ENCODE results near the gene TRIO.

Gene TRIO

DNA sequence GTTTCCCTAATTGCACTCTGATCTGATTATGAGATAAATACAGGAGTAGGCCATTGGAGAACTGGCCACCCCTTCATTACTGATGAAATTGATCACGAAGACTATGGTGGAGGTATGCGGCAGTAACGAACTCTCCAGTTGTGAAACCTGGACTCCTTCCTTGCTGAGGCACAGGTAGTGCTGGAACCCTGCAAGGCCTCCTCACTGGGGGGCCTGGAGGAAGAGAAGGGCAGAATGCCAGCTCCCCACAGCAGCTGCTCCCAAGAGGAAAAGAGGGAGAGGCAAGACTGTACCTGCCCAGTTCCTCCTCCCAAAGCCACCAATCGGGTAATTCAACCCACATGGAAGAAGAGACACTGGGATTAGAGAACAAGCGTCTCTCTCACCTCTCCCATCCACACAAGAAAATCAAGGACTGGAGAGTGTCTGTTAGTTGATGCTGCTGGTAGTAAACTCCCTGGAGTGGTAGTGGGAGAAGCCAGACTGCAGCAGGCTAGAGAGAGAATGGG lies 19.1 kb upstream of the TRIO start:
- peak; percentile 33 for DNase-seq

DNA sequence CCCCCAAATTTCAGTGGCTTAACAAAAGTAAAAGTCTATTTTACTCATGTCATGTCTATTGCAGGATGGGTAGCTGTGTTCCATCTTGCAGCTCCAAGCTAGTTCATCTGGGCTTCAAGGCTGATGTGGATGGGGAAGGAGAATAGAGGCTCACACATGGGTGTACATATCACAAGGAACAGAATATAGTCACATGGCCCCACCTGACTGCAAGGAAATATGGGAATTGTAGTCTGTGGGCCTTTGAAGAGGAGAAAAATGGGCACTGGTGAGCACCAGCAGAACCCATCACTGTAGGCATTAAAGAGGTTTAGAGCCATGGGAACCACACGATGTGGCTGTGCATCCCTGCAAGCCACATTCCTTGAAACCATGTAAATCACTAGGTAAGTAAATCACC lies 17.9 kb upstream of the TRIO start:
- no peak for DNase-seq

DNA sequence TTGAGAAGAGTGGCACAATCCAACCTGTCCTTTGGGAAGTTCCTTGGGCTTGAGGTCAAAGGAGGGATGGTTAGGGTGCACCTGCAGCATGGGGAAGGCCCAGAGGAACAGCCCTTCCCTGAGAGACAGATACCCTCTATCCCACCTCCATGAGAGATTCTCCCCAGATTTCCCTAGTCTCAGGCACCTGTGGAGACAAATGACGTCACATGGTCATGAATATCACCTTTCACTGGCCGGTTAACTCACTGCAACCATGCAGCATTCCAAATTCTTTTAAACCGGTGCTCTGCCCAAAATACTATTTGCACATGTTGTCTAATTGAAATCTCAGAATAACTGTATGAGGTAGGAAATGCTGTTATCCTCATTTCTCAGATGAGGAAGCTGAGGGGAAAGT lies 15.6 kb upstream of the TRIO start:
- DNase-seq: no peak

DNA sequence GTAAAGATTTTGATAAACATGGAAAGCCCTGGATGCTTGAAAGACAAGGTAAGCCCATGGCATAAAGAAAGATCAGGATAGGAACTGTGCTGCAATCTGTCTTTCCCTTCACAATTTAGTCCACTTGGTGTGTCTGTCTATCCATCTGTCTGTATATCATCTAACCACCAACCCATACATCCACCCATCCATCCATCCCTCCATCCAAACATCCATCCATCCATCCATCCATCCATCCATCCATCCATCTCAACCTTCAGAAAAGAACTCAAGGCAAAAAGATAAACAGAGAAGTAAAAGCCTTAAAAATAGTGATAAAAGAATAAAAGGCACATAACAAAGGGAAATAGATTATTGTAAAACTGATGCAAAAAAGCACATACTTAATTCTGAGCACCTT lies 15.1 kb upstream of the TRIO start:
- DNase-seq: no peak

DNA sequence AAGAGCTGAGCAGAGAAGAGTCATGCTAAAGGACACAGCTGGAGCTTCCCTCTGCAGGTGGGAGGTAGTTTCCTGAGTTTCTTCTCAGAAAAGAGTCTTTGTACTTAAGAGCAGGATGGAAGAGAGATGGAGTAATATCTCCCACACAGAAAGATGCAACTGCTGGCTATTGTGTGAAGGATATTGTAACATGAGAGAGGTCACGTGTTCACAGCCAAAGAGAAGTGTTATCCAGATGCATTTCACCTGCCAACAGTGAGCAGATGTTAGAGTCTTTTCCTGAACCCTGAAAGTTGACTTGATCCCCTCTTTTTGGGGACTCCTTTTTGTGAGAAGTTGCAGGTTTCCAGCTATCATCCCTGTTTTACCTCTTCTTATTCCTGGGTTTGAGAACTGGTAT lies 14.0 kb upstream of the TRIO start:
- DNase-seq: no peak

DNA sequence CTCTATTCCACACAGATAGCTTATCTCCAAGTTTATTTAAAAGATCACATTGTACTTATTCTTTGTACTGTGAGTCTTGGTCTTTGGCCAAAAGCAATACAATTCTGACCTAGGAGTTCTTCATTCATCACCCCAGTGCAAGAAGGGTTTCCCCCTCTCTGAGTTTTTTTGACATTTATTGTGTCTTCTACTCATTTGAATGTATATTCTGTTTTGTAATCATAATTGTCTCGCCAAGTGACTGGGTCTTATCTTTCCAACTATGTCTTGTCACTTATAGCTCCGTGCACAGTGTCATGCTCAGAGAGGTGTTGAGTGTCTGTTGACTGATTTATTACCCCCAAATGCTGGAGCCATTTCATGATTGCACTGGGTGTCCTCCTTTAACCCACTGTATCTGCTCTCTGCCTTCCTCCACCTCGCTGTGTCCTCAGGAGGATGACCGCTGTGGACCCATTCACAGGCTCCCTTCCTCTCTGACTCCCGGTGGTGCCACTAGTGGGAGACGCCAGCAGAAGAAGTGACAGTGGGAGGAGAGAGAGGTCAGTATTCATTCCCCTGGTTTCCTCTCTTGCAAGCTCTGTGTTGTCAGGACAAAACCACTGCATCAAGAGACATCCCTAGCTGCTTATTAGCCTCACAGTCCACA lies 11.2 kb upstream of the TRIO start:
- DNase-seq: no peak

DNA sequence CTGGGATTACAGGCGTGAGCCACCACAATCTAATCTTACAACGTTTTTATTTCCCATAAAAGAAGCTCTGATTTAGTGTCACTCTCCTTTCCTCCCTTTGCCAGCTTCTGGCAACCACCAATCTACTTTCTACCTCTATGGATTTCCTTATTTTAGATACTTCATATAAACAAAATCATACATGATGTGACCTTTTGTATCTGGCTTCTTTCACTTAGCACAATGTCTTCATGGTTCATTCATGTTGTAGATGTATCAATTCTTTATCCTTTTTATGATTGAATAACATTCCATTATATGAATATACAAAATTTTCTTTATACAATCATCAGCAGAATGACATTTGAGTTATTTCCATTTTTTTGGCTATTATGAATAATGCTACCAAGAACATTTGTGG lies 9.7 kb upstream of the TRIO start:
- DNase-seq: no peak

DNA sequence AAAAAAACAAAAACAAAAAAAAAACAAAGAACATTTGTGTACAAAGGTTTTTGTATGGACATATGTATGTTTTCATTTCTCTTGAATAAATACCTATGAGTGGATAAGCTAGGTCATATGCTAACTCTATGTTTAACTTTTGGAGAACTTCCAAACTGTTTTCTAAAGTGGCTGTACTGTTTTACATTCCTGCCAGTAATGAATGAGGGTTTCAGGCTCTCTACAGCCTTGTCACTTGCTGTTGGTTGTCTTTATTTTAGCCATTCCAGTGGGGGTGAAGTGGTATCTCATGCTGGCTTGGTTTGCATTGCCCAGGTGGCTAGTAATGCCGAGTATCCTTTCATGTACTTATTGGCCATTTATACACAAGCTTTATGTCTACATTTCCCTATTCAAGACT lies 9.1 kb upstream of the TRIO start:
- DNase-seq: no peak

DNA sequence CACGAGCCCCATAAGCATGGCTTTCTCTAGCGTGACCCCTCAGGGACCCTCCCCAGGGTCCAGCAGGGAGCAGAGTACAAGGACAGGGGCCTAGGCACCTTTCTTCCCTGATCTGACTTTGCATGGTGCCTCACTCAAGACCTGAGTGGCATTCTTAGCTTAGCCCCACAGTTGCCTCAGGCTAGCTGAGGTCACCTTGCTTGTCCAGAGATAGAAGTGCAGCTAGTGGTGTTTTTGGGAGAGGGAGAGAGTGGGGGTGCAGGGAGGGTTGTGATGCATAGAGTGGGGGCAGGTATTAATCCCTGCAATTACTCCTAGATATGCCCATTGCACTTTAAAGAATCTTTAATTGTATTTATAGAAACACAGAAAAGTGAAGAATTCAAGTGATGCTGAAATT lies 8.4 kb upstream of the TRIO start:
- DNase-seq: no peak

DNA sequence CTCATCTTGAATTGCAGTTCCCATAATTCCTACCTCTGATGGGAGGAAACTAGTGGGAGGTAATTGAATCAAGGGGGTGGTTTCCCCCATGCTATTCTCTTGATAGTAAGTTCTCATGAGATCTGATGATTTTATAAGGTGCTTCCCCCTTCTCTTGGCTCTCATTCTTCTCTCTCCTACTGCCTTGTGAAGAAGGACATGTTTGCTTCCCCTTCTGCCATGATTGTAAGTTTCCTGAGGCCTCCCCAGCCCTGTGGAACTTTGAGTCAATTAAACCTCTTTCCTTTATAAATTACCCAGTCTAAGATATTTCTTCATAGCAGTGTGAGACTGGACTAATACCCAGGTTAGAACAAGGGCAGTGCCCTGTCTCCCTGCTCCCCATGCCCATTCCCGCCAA lies 7.5 kb upstream of the TRIO start:
- DNase-seq: no peak

DNA sequence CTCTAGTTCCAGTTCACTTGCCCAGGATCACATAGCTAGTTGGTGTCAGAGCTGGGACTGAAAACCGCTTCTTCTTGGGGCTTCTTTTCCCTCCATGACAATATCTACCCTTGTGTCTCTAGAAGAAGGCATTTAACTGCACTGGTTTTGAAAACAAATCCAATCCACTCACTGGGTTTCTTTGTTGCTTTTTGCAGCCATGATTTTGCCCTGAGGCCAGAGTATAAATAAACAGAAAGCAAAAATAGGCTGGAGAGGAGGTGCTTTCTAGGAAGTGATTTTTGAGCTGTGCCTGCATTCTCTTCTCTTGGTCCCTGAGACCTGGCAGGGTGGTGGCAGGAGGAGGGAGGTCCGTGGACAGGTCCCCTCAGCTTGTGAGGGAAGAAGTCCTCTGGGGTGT lies 6.9 kb upstream of the TRIO start:
- no peak for DNase-seq

DNA sequence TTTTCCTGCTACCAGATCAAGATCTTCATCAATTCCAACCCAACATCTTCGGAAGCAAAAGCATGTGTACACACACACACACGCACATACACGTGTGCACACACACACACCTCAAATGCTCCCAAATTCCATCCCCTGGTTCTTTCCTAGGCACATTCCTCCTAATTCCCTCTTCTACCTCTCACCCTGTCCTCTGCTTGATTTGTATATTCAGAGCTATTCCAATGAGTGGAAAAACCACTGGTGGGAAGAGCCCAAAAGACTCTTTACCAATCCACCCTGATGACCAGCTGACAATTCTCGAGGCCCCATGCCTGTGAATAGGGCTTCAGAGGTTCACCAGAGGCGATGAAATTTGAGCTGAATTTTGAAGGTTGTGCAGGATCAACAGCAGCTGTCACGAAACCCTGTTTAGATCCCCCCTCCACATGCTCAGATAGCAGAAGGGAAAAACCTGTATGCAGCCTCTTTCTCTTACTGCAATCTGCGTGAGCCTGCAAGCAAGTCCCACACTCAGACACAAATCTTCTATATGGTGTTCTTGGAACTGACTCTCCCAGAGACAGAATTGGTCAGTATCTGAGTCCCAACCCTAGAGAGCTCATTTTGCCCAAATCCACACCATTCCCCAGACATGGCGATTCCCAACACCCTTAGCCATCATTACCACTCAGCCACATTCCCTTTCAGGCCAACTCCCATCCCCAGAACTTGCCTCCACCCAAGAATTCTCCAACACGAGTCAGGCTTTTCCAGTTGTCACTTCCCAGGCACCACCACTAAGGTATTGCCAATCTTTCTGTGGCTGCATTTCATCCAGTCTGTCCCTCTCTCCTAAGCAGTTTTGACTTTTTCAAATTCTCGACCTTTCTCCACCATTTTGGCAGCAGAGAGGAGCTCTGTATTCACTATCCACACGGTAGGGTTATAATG lies 4.3 kb upstream of the TRIO start:
- peak; percentile 20 for DNase-seq

DNA sequence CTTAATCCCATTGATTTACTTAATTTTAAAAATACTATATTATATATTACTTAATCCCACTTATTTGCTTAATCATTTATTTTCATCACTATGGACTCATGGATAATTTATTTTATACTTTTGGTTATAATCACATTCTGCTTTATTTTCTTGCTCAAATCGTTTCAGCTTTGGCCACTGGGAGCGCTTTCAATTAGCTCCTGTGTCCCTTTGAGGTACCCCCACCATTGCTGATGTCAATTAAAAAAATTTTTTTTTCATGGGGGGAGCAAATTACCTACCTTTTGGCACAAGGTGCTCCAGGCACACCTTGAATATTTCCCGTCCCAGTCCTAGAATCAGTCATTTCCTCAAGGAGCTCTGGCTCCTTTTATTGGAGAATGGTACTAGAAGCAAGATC lies 1.4 kb upstream of the TRIO start:
- no peak for DNase-seq

DNA sequence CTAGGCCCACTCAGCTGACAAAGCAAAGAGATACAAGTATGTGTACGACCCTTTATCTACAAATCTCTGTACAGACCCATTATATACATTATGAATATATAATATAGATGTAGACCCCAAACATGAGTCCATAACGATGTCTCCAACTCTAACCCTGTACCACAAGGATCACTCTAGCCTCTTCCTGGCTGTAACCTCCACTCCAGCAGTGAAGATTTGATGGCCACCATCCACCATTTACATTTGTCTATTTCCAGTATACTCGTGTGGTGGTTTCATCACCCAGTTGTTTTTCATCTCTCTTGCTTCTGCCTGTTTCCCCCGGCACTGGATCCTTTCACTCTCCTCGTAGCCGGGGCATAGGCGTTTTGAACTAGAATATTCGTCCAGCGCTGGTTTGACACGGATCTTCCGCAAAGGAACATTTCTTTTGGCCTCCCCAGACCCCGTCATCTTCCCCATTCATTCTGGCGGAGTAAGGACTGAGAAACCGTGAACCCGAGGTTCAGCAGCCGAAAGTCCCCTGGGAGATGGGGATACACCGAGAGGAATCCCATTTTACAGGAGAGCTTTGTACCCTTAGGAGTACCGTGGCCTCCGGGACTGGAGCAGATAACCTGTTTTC lies 828 bp upstream of the TRIO start:
- peak; percentile 19 for DNase-seq

DNA sequence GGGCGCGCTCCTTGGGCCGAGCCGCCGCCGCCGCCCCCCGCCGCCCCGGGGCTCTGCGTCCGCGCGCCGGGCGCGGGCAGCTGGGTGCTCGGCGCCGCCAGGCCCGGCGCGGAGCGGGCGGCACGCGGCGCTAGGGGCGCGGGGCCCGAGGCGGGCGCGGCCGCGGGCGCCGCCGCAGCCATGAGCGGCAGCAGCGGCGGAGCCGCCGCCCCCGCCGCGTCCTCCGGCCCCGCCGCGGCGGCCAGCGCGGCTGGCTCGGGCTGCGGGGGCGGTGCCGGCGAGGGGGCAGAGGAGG lies 351 bp downstream of the TRIO start:
- no peak for DNase-seq

DNA sequence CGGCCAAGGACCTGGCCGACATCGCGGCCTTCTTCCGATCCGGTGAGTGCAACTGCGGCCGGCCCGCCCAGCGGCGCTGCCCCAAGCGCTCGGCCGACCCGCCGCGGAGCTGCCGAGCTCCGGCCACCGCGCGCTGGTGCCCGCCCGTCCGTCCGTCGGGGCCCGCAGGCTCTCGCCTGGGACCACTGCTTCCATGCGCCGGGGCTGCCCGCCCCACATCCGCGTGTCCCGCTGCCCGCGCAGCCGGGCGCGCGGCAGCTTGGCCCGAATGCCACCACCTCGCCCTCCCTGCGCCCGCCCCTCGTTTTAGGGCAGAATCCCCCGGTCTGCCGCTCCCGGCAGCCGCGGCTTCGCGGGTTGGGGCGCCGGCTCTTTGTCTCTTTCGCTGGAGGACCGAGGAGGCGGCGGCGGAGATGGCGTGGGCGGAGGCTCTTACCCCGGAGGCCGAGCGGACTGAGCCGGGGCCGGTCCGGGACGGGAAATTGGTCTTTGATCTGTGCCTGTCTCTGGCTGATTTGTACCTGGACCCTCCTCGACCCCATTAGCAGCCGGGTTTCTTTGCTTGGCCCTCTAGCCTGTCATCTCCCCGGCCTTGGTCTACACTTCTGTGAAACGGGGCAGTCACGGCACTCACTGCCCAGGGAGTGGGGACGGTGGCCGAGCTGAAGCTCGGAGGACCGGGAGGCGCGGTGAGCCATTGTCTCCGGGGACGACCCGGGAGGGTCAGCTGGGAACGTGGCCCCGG lies 871 bp downstream of the TRIO start:
- peak; percentile 50 for DNase-seq

DNA sequence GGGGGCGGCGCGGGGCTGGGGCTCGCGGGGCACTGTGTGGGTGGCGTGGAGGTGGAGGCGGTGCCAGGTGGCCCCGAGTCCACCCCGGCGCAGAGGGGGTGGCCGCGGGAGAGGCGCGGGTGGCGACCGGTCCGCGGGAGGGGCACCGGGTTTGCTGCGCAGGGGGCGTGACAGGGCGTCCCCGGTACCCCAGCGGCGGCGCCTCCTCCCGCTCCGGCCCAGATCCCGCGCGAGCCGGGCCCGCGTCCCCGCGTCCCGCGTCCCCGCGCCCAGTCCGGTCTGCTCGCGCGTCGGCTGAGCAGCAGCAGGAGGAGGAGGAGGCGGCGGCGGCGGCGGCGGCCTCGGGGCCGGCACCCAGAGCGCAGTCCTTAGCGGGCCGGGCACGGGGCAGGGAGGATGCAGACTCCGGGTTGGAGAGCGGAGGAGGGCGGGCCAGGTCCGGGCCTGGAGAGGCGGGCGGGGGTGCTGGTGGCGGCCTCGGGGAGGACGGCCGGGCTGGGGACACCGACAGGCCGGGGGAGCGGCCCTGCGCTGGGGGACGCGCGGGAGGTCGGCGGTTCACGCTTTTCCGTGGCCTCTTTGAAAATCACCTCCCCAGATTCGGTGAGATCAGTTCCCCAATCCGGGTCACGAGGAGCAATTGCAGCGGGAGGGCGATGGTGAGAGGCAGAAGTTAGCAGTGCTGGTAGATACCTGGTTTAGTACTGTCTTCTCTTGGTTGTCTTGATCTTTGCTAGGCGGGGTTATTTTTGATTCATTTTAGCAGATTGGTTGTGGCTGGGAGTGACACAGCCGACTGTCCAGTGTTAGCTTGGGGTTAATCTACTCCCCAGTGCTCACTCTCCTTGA lies 1.7 kb downstream of the TRIO start:
- DNase-seq: peak; percentile 50

DNA sequence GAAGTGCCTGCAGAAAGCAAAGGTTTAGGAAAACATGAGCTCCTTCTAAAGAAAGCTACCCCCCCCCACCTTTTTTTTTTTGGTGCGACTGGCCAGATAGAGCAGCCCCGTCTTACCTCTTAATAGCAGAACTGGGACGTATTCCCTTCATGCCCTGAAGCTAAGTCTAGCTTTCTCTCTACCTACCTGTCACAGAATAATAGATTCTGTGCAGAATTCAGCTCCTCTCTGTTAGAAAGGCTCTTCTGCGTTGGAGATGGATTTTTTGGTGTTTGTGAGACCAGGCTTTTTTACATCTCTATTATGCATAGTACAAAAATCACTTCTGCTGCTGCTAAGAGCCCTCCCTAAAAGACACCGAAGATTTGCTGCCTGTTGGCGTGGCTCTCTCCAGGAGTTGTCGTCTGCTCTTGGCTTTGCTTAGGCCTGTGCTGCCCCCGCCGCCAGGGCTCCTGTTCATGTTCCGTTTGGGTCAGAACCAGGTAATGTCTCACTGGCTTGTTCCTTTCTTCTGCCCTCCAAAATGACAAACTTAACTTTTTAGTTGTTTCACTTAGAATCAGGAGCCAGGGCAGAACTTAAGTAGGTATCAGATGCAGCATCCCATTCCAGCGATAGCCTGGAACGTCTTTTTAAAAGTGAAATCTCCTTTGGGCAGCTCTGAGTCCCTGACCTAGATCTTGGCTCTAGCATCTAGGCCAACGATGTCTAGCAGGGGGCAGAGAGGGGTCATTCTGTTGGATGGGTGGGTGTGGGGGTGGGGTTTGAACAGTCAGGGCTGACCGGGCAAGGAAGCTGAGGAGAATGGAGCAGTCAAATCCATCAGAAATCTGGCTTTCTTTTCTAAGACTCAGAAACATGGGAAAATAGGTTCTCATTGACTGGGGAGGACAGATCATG lies 2.5 kb downstream of the TRIO start:
- DNase-seq: no peak

DNA sequence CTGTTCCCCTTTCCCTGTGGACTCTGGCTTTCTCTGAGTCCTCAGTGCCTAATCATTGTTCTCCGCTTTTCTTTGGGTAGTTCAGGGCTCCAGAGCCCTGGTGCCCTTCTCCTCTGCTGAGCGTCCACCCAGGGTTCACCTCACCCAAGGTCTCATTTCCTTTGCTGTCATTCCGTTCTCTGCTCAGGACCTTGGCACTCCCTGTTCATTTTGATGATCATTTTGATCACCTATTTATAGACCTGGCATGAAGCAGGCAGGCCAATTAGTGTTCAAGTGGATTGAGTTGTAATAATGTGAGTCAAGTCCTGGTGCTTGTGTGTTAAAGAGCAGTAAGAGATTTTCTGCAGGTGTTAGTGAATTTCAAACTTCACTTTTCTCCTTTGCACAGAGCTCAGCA lies 3.6 kb downstream of the TRIO start:
- DNase-seq: no peak

DNA sequence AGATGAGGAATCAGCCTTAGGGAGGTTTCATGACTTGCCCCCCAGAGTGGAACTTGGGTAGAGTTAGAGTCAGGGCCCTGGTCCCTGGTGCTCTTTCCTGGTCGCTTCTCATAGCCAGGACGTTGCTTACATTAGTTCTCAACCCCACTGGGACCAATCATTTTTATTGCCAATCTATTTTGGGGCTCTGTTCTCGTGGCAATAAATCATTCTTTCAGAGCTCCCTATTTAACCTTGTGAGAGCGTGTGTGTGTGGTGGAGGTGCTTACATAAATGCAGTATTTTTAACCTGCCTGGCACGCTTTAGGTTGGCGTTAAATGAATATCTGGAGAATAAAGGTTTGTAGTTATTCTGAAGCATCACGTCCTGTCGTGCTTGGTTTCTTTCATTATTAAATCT lies 4.1 kb downstream of the TRIO start:
- no peak for DNase-seq

DNA sequence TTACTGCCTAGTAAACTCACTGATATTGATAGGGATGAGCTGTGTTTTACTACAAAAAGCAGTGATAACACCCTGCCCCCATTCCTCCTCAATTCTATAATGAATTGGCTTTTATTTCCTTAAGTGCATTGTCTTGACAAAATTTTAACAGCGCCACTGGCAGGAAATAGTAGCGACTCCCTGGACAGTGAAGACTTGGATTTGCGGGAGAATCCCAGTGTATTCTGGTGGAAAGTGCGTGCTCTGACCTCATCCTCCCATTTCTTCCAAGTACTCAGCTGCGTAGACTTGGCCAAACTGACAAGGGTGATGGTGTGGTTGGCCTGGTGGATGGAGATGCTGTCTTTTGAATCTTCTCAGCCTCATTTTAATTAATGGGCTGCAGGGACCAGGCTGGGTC lies 5.3 kb downstream of the TRIO start:
- DNase-seq: no peak

All from NCI-H146 (cell line).